ENCODE results near the gene UCP2.

UCP2 gene

GRCh38 chr11:73980001-73980961 is 2.4 kb downstream of the UCP2 start:
- Histone ChIP-seq H3K4me1 (ENCODE audit: control insufficient read depth in 2 of 2, insufficient read depth in 2 of 2, low read length in 2 of 2) (peaks cover 28 to 39% of the 10 kb centered on the region in 2 donors), H3K27ac (ENCODE audit: low read depth in 2 of 2, low read length in 2 of 2) (peak overlapping the region; percentile 81 to 99), H3K4me3 (ENCODE audit: low read length in 2 of 2) (peak overlapping the region; percentile 35 to 95), H3K36me3 (ENCODE audit: control insufficient read depth in 2 of 2, insufficient read depth in 2 of 2, low read length in 2 of 2) (peaks cover 29 to 33% of the 10 kb centered on the region in 2 donors), H3K9ac (ENCODE audit: low read depth in 1 of 2, low read length in 2 of 2) (peak overlapping the region; percentile 61 to 77), H3K9me3 (ENCODE audit: control insufficient read depth in 2 of 2, low read length in 2 of 2) (no peaks in the 10 kb centered on the region), H3K27me3 (ENCODE audit: control insufficient read depth in 2 of 2, insufficient read depth in 2 of 2, low read length in 2 of 2) (no peaks in the 10 kb centered on the region)

- H3K4me1 ChIP-seq (ENCODE audit: control insufficient read depth in 2 of 2, insufficient read depth in 2 of 2, low read length in 2 of 2), result peaks cover 36 to 44% of the 10 kb centered on the region in 2 donors
- peaks cover 33 to 41% of the 10 kb centered on the region in 2 donors for H3K36me3 ChIP-seq (ENCODE audit: control insufficient read depth in 2 of 2, insufficient read depth in 2 of 2, low read length in 2 of 2)
- H3K9me3 ChIP-seq (ENCODE audit: control insufficient read depth in 2 of 2, low read length in 2 of 2), result no peaks in the 10 kb centered on the region
- no peaks in the 10 kb centered on the region for H3K27me3 ChIP-seq (ENCODE audit: control insufficient read depth in 2 of 2, insufficient read depth in 2 of 2, low read length in 2 of 2)
- H3K27ac ChIP-seq (ENCODE audit: low read depth in 2 of 2, low read length in 2 of 2), result peak overlapping the region in 1 of 2 donors; percentile 99
- H3K9ac ChIP-seq (ENCODE audit: low read depth in 1 of 2, low read length in 2 of 2), result no peak overlapping the region
- H3K4me3 ChIP-seq (ENCODE audit: low read length in 2 of 2), result no peak overlapping the region
These were observed 4.0 kb downstream of the UCP2 start for GRCh38 chr11:73978576-73979086.

GRCh38 chr11:73977856-73978519 is 4.7 kb downstream of the UCP2 start:
- no peaks in the 10 kb centered on the region for H3K9me3 ChIP-seq (ENCODE audit: control insufficient read depth in 2 of 2, low read length in 2 of 2)
- H3K4me3 ChIP-seq (ENCODE audit: low read length in 2 of 2), result no peak overlapping the region
- no peak overlapping the region for H3K27ac ChIP-seq (ENCODE audit: low read depth in 2 of 2, low read length in 2 of 2)
- H3K27me3 ChIP-seq (ENCODE audit: control insufficient read depth in 2 of 2, insufficient read depth in 2 of 2, low read length in 2 of 2), result no peaks in the 10 kb centered on the region
- no peak overlapping the region for H3K9ac ChIP-seq (ENCODE audit: low read depth in 1 of 2, low read length in 2 of 2)
- H3K4me1 ChIP-seq (ENCODE audit: control insufficient read depth in 2 of 2, insufficient read depth in 2 of 2, low read length in 2 of 2), result peaks cover 40 to 47% of the 10 kb centered on the region in 2 donors
- peaks cover 33 to 41% of the 10 kb centered on the region in 2 donors for H3K36me3 ChIP-seq (ENCODE audit: control insufficient read depth in 2 of 2, insufficient read depth in 2 of 2, low read length in 2 of 2)

- Histone ChIP-seq H3K27ac (ENCODE audit: low read depth in 2 of 2, low read length in 2 of 2) (no peak overlapping the region), H3K4me1 (ENCODE audit: control insufficient read depth in 2 of 2, insufficient read depth in 2 of 2, low read length in 2 of 2) (peaks cover 38 to 46% of the 10 kb centered on the region in 2 donors), H3K4me3 (ENCODE audit: low read length in 2 of 2) (no peak overlapping the region), H3K9ac (ENCODE audit: low read depth in 1 of 2, low read length in 2 of 2) (no peak overlapping the region), H3K9me3 (ENCODE audit: control insufficient read depth in 2 of 2, low read length in 2 of 2) (no peaks in the 10 kb centered on the region), H3K27me3 (ENCODE audit: control insufficient read depth in 2 of 2, insufficient read depth in 2 of 2, low read length in 2 of 2) (no peaks in the 10 kb centered on the region), H3K36me3 (ENCODE audit: control insufficient read depth in 2 of 2, insufficient read depth in 2 of 2, low read length in 2 of 2) (peaks cover 33 to 41% of the 10 kb centered on the region in 2 donors)
These were observed 6.0 kb downstream of the UCP2 start for GRCh38 chr11:73976451-73977151.

- Histone ChIP-seq H3K27me3 (ENCODE audit: control insufficient read depth in 2 of 2, insufficient read depth in 2 of 2, low read length in 2 of 2) (no peaks in the 10 kb centered on the region), H3K9ac (ENCODE audit: low read depth in 1 of 2, low read length in 2 of 2) (no peak overlapping the region), H3K27ac (ENCODE audit: low read depth in 2 of 2, low read length in 2 of 2) (no peak overlapping the region), H3K9me3 (ENCODE audit: control insufficient read depth in 2 of 2, low read length in 2 of 2) (no peaks in the 10 kb centered on the region), H3K4me3 (ENCODE audit: low read length in 2 of 2) (no peak overlapping the region), H3K4me1 (ENCODE audit: control insufficient read depth in 2 of 2, insufficient read depth in 2 of 2, low read length in 2 of 2) (peaks cover 33 to 38% of the 10 kb centered on the region in 2 donors), H3K36me3 (ENCODE audit: control insufficient read depth in 2 of 2, insufficient read depth in 2 of 2, low read length in 2 of 2) (peaks cover 33 to 41% of the 10 kb centered on the region in 2 donors)
These were observed 7.2 kb downstream of the UCP2 start for GRCh38 chr11:73975479-73975757.

- peak overlapping the region in 1 of 2 donors; percentile 43 for H3K27ac ChIP-seq (ENCODE audit: low read depth in 2 of 2, low read length in 2 of 2)
- no peaks in the 10 kb centered on the region for H3K9me3 ChIP-seq (ENCODE audit: control insufficient read depth in 2 of 2, low read length in 2 of 2)
- peaks cover 33 to 41% of the 10 kb centered on the region in 2 donors for H3K36me3 ChIP-seq (ENCODE audit: control insufficient read depth in 2 of 2, insufficient read depth in 2 of 2, low read length in 2 of 2)
- H3K4me1 ChIP-seq (ENCODE audit: control insufficient read depth in 2 of 2, insufficient read depth in 2 of 2, low read length in 2 of 2), result peaks cover 27 to 32% of the 10 kb centered on the region in 2 donors
- no peaks in the 10 kb centered on the region for H3K27me3 ChIP-seq (ENCODE audit: control insufficient read depth in 2 of 2, insufficient read depth in 2 of 2, low read length in 2 of 2)
- no peak overlapping the region for H3K4me3 ChIP-seq (ENCODE audit: low read length in 2 of 2)
- H3K9ac ChIP-seq (ENCODE audit: low read depth in 1 of 2, low read length in 2 of 2), result no peak overlapping the region
These were observed 7.8 kb downstream of the UCP2 start for GRCh38 chr11:73974604-73975478.

GRCh38 chr11:73972620-73973449 is 9.8 kb downstream of the UCP2 start:
- no peaks in the 10 kb centered on the region for H3K27me3 ChIP-seq (ENCODE audit: control insufficient read depth in 2 of 2, insufficient read depth in 2 of 2, low read length in 2 of 2)
- H3K27ac ChIP-seq (ENCODE audit: low read depth in 2 of 2, low read length in 2 of 2), result peak overlapping the region in 1 of 2 donors; percentile 3
- peaks cover 20% of the 10 kb centered on the region in 2 donors for H3K4me1 ChIP-seq (ENCODE audit: control insufficient read depth in 2 of 2, insufficient read depth in 2 of 2, low read length in 2 of 2)
- peaks cover 27 to 34% of the 10 kb centered on the region in 2 donors for H3K36me3 ChIP-seq (ENCODE audit: control insufficient read depth in 2 of 2, insufficient read depth in 2 of 2, low read length in 2 of 2)
- no peaks in the 10 kb centered on the region for H3K9me3 ChIP-seq (ENCODE audit: control insufficient read depth in 2 of 2, low read length in 2 of 2)
- no peak overlapping the region for H3K4me3 ChIP-seq (ENCODE audit: low read length in 2 of 2)
- H3K9ac ChIP-seq (ENCODE audit: low read depth in 1 of 2, low read length in 2 of 2), result no peak overlapping the region

- H3K4me1 ChIP-seq (ENCODE audit: control insufficient read depth in 2 of 2, insufficient read depth in 2 of 2, low read length in 2 of 2), result peaks cover 17 to 20% of the 10 kb centered on the region in 2 donors
- no peaks in the 10 kb centered on the region for H3K9me3 ChIP-seq (ENCODE audit: control insufficient read depth in 2 of 2, low read length in 2 of 2)
- H3K27ac ChIP-seq (ENCODE audit: low read depth in 2 of 2, low read length in 2 of 2), result no peak overlapping the region
- H3K9ac ChIP-seq (ENCODE audit: low read depth in 1 of 2, low read length in 2 of 2), result no peak overlapping the region
- H3K27me3 ChIP-seq (ENCODE audit: control insufficient read depth in 2 of 2, insufficient read depth in 2 of 2, low read length in 2 of 2), result no peaks in the 10 kb centered on the region
- peaks cover 20 to 28% of the 10 kb centered on the region in 2 donors for H3K36me3 ChIP-seq (ENCODE audit: control insufficient read depth in 2 of 2, insufficient read depth in 2 of 2, low read length in 2 of 2)
- H3K4me3 ChIP-seq (ENCODE audit: low read length in 2 of 2), result no peak overlapping the region
These were observed 10.5 kb downstream of the UCP2 start for GRCh38 chr11:73972187-73972586.
